K562 (cell line): ENCODE results near the gene GPR180. TPM values are rescaled to one million over a fixed set of nuclear protein-coding genes. Genes with fewer than 3 reads are reported as not detected.

Experiments
- ATAC-seq: fragments of 200-7000 bp; cut with Tn5 transposase; 3 replicates; pipeline ENCODE4 v1.9.1; 2020; ENCODE audit warnings: moderate library complexity
- BruUV-seq: library from RNA; stranded (reverse); fragments of 400-500 nt; replicated peaks from 2 replicates; lab custom pipeline; 2021; lab: Mats Ljungman, UMichigan
- CTCF ChIA-PET: fragments of 300-600 bp; formaldehyde crosslinking; extraction: SDS; loops from one replicate; lab custom pipeline; 2021; ENCODE audit warnings: low intra/inter-chr PET ratio; lab: Yijun Ruan, JAX
- POLR2A ChIA-PET: fragments of 300-600, 350-650 bp; sonication (Branson Sonifier 250); formaldehyde crosslinking; extraction: SDS; loops from one replicate; lab custom pipeline; 2021; ENCODE audit warnings: antibody characterized with exemption, inconsistent platforms; lab: Yijun Ruan, JAX
- DNase-seq, 4 experiments: peaks; one replicate each; pipeline versions ENCODE4 v3.0.0 to v3.0.0-alpha.2; 2011 to 2018; ENCODE audit warnings: low spot score in 3 of 4, mixed read lengths in 3 of 4; ENCODE audit errors: extremely low read depth in 1 of 4
- FAIRE-seq: peaks from 2 replicates; lab custom pipeline; 2011; peaks lifted over from hg19 to GRCh38; lab: Jason Lieb, UNC
- H2AFZ ChIP-seq: 2 replicates; pipeline ENCODE4 v1.6.0; 2011; ENCODE audit warnings: low read depth, low read length, control low read depth, inconsistent platforms
- H3K27ac ChIP-seq: fragments of 200-600 bp; 3 replicates; pipeline ENCODE4 v1.8.0; 2011; ENCODE audit warnings: low read depth, mild to moderate bottlenecking, control low read depth, inconsistent platforms, low read length, moderate library complexity, mixed read lengths; ENCODE audit errors: extremely low read depth
- H3K27me3 ChIP-seq, 2 experiments: fragments of 300-600 bp in 1 of 2; 2 replicates in 1 of 2; 3 replicates in 1 of 2; pipeline versions ENCODE4 v1.6.0 to v1.8.0; 2011; ENCODE audit warnings: inconsistent platforms in 2 of 2, low read length in 2 of 2, mild to moderate bottlenecking in 1 of 2, mixed read lengths in 1 of 2, moderate library complexity in 1 of 2; ENCODE audit not compliant: control insufficient read depth in 2 of 2, insufficient read depth in 2 of 2
- H3K36me3 ChIP-seq: fragments of 300-600 bp; 3 replicates; pipeline ENCODE4 v1.8.0; 2011; ENCODE audit warnings: mild to moderate bottlenecking, low read length, inconsistent platforms; ENCODE audit not compliant: control insufficient read depth, insufficient read depth
- H3K4me1 ChIP-seq, 2 experiments: fragments of 200-600 bp in 1 of 2; replicated peaks in 1 of 2; 2 replicates in 1 of 2; 3 replicates in 1 of 2; pipeline versions ENCODE4 v1.5.1 to v1.8.0; 2011; ENCODE audit warnings: inconsistent platforms in 2 of 2, low read length in 2 of 2, mild to moderate bottlenecking in 1 of 2, mixed read lengths in 1 of 2, moderate library complexity in 1 of 2; ENCODE audit not compliant: control insufficient read depth in 2 of 2, insufficient read depth in 2 of 2
- H3K4me2 ChIP-seq: 2 replicates; pipeline ENCODE4 v1.6.1; 2011; ENCODE audit warnings: low read length, control low read depth, inconsistent platforms, mixed read lengths; ENCODE audit not compliant: insufficient read depth
- H3K4me3 ChIP-seq: fragments of 200-600 bp; sonication (generic), shearing (Covaris generic); 2 replicates; pipeline ENCODE4 v1.5.1; 2016; ENCODE audit warnings: control low read depth, inconsistent platforms
- H3K79me2 ChIP-seq: fragments of 200-600 bp; 3 replicates; pipeline ENCODE4 v1.8.0; 2011; ENCODE audit warnings: low read length, inconsistent platforms; ENCODE audit not compliant: control insufficient read depth, insufficient read depth
- H3K9ac ChIP-seq, 2 experiments: 2 replicates each; pipeline versions ENCODE4 v1.6.0 to v1.6.1; 2011; ENCODE audit warnings: low read depth in 2 of 2, low read length in 2 of 2, control low read depth in 1 of 2, inconsistent platforms in 1 of 2, mild to moderate bottlenecking in 1 of 2, mixed read lengths in 1 of 2; ENCODE audit not compliant: insufficient read depth in 1 of 2
- H3K9me1 ChIP-seq: one replicate; pipeline ENCODE4 v1.6.0; 2011; ENCODE audit warnings: inconsistent platforms, mild to moderate bottlenecking, low read length, moderate library complexity; ENCODE audit not compliant: control insufficient read depth, insufficient read depth
- H3K9me3 ChIP-seq: replicated peaks from 2 replicates; pipeline ENCODE4 v1.5.1; 2011; ENCODE audit warnings: low read depth, low read length, inconsistent platforms; ENCODE audit not compliant: control insufficient read depth, insufficient read depth
- H4K20me1 ChIP-seq: replicated peaks from 2 replicates; pipeline ENCODE4 v1.6.1; 2011; ENCODE audit warnings: low read length, inconsistent platforms, mixed read lengths; ENCODE audit not compliant: control insufficient read depth, insufficient read depth
- ATF1 ChIP-seq, 2 experiments: fragments of 450-650 bp in 1 of 2; IDR thresholded peaks; 2 replicates each; pipeline ENCODE4 v1.6.1; 2016; ENCODE audit warnings: missing compliant biosample characterization in 1 of 2, missing genetic modification characterization in 1 of 2
- CCAR2 ChIP-seq: fragments of 200-400 bp; formaldehyde crosslinking; IDR thresholded peaks from 2 replicates; pipeline ENCODE4 v1.6.1; 2017; ENCODE audit warnings: mild to moderate bottlenecking, low read depth, low read length
- EP300 ChIP-seq: IDR thresholded peaks from 2 replicates; pipeline ENCODE4 v1.6.1; 2012; ENCODE audit warnings: low read length, improper control_type of control experiment
- ETV5 ChIP-seq: sonication (generic); formaldehyde crosslinking; IDR thresholded peaks from 2 replicates; pipeline ENCODE4 v1.4.0; 2020; ENCODE audit warnings: low read depth, mild to moderate bottlenecking, missing genetic modification reagents
- FOXK2 ChIP-seq, 2 experiments: fragments of 450-650 bp; IDR thresholded peaks in 1 of 2; conservative IDR thresholded peaks in 1 of 2; 2 replicates each; pipeline ENCODE4 v1.6.1; 2016; ENCODE audit warnings: low read depth in 2 of 2, mild to moderate bottlenecking in 1 of 2
- PCBP2 ChIP-seq: fragments of 200-400 bp; formaldehyde crosslinking; IDR thresholded peaks from 2 replicates; pipeline ENCODE4 v1.6.1; 2018; ENCODE audit warnings: low read length, low read depth, mild to moderate bottlenecking, moderate library complexity; ENCODE audit not compliant: poor library complexity, severe bottlenecking
- TAL1 ChIP-seq: fragments of 450-650 bp; IDR thresholded peaks from 2 replicates; pipeline ENCODE4 v1.6.1; 2016; ENCODE audit warnings: mild to moderate bottlenecking
- ZNF316 ChIP-seq: fragments of 450-650 bp; IDR thresholded peaks from 2 replicates; pipeline ENCODE4 v1.6.1; 2016
- WGBS: fragments of 100-300 bp; shearing (Covaris generic); methylation state at CpG from one replicate; pipeline ENCODE4 v1.1.6; 2016; ENCODE audit warnings: low coverage, mixed read lengths; ENCODE audit not compliant: insufficient coverage; ENCODE audit errors: missing lambda C conversion rate; 5-methylcytosine and 5-hydroxymethylcytosine counted together
- in situ Hi-C: fragments of 300-500 bp; cut with MboI; formaldehyde crosslinking; loops from 4 replicates; pipeline ENCODE4 v1.15.0; 2018; ENCODE audit warnings: inconsistent platforms, mixed read lengths
- intact Hi-C: fragments of 100-400 bp; cut with micrococcal nuclease; formaldehyde crosslinking; loops from 2 replicates; pipeline ENCODE4 v1.14.2; 2022
- polyA plus RNA-seq, 8 experiments: library from polyadenylated mRNA; depleted of rRNA in 4 of 8; stranded (reverse) in 5 of 8; unstranded in 3 of 8; fragments of >200 nt; fragmentation: Nextera tagmentation in 2 of 8; fragmentation: Illumina TruSeq in 1 of 8; extraction: Ambion mirVana in 2 of 8; extraction: Trizol in 1 of 8; gene quantifications; 2 replicates each; pipeline versions ENCODE4 v1.2.1 to v1.2.3, GENCODE V29; 2011 to 2014; ENCODE audit warnings: inconsistent platforms in 1 of 8, missing spikeins in 1 of 8
- total RNA-seq, 7 experiments: library from RNA; depleted of rRNA in 6 of 7; stranded (reverse); fragments of >200 nt in 6 of 7; fragmentation: Illumina TruSeq in 2 of 7; extraction: Trizol in 2 of 7; gene quantifications; 2 replicates each; pipeline versions ENCODE4 v1.2.1 to v1.2.3, GENCODE V29; 2011 to 2021; ENCODE audit warnings: low replicate concordance in 1 of 7
- TF ChIP-seq, protein P1 (sequence below), 2 experiments: fragments of 450-650 bp; formaldehyde crosslinking in 1 of 2; IDR thresholded peaks; 2 replicates each; pipeline versions ENCODE4 v1.4.0 to v1.6.1; 2014 to 2020; ENCODE audit warnings: mild to moderate bottlenecking in 2 of 2, borderline replicate concordance in 1 of 2, low read depth in 1 of 2
- TF ChIP-seq, protein P2 (sequence below): sonication (generic); formaldehyde crosslinking; IDR thresholded peaks from 2 replicates; pipeline ENCODE4 v1.9.0; 2022; ENCODE audit warnings: mild to moderate bottlenecking, missing genetic modification reagents

Gene GPR180
- total and polyA plus RNA-seq, 9 of the 15 experiments (the other 6 are each of a cell fraction or from before 2014, with no cell fraction given): 0.77 to 4.1 (median 1.8) TPM

DNA sequence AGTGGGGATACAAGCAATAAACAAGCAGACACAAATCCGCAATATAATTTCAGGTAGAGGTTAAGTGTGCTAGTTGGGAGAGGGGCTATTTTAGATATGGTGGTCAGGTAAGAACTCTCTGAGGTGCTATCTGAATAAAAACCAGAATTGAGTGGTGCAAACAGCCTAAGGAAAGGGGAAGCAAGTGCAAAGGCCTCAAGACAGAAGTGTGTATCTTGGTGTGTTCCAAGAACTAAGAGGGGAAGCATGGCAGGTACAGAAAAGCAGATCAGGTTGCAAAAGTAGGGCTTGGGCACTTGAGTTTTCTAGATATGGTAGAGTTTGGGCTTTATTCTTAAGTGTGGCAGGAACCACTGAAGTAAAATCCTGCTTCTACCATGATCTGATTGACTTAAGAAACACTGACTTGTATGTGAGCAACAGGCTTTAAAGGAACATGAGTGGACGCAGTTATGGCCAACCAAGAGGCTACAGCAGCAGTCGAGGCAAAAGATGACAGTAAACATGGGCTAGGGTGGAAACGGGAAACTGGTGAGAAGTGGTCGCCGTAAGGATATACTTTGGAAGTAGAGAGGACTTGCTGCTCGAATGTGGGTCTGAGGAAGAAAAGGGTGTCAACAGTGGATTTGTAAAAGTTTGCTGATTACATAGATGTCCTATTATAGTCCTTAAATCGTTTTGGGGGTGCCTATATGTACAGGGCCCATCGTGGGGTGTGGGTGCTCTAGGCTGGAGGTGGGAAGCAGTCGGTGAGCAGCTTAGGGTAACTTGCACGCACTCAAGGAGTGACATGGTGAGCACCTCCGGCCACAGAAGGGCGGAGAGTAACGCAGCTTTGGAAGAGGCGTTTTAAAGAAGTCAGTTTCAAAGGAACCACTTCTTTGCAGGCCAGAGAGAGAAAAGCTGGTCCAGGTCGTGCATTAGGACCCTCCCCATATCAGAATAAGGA is 6.4 kb upstream of the GPR180 start:
- DNase-seq (peak; percentile 14 to 30 (median 24)), ATAC-seq (peak; percentile 82), FAIRE-seq (no peak)
- Histone ChIP-seq H3K4me3 (peak overlapping the region; percentile 66), H3K4me2 (peak overlapping the region; percentile 96), H3K9ac (peak overlapping the region; percentile 89 to 95), H3K27me3 (no peaks in the 10 kb centered on the region), H3K36me3 (peaks cover 37% of the 10 kb centered on the region), H3K4me1 (peaks cover 6 to 12% of the 10 kb centered on the region in 2 experiments; a peak in 3 of 5 replicates), H4K20me1 (no peaks in the 10 kb centered on the region), H3K9me3 (no peaks in the 10 kb centered on the region), H3K9me1 (no peaks in the 10 kb centered on the region), H3K79me2 (peaks cover 43% of the 10 kb centered on the region), H3K27ac (peak overlapping the region; percentile 74), H2AFZ (peak overlapping the region; percentile 96)
- intact Hi-C loops (no loop called here), in situ Hi-C loops (no loop called here)
- TSS peak; percentile 65 for BruUV-seq
- POLR2A ChIA-PET: interaction anchor here (0.8 to 1.0 kb wide), 3 partner anchors 8 to 25 kb away, joined by 3 to 5 read pairs (median 3); no protein-coding TSS in a partner anchor
- 2% methylated on average over 14 of the region's 16 CpGs for WGBS
- no peak for TF ChIP-seq ZNF316
- TF ChIP-seq, protein P1, sequence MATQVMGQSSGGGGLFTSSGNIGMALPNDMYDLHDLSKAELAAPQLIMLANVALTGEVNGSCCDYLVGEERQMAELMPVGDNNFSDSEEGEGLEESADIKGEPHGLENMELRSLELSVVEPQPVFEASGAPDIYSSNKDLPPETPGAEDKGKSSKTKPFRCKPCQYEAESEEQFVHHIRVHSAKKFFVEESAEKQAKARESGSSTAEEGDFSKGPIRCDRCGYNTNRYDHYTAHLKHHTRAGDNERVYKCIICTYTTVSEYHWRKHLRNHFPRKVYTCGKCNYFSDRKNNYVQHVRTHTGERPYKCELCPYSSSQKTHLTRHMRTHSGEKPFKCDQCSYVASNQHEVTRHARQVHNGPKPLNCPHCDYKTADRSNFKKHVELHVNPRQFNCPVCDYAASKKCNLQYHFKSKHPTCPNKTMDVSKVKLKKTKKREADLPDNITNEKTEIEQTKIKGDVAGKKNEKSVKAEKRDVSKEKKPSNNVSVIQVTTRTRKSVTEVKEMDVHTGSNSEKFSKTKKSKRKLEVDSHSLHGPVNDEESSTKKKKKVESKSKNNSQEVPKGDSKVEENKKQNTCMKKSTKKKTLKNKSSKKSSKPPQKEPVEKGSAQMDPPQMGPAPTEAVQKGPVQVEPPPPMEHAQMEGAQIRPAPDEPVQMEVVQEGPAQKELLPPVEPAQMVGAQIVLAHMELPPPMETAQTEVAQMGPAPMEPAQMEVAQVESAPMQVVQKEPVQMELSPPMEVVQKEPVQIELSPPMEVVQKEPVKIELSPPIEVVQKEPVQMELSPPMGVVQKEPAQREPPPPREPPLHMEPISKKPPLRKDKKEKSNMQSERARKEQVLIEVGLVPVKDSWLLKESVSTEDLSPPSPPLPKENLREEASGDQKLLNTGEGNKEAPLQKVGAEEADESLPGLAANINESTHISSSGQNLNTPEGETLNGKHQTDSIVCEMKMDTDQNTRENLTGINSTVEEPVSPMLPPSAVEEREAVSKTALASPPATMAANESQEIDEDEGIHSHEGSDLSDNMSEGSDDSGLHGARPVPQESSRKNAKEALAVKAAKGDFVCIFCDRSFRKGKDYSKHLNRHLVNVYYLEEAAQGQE (IDR thresholded peaks at IDR 0.05; ENCODE audit: borderline replicate concordance): peak; percentile 4; the same call in 1 of the 2 replicates
- TF ChIP-seq, protein P1 (CRISPR knock-in tag; IDR thresholded peaks at IDR 0.05; ENCODE audit: low read depth): no peak
- no peak for TF ChIP-seq PCBP2
- TF ChIP-seq FOXK2 (conservative IDR thresholded peaks at IDR 0.05 in 1 of 2, IDR thresholded peaks at IDR 0.05 in 1 of 2; ENCODE audit: low read depth in 2 of 2): 0 out of 4 replicates have a peak, but pooled peaks of 1 of the 2 experiments have one; percentile 26
- TF ChIP-seq CCAR2: no peak
- no peak for TF ChIP-seq TAL1
- TF ChIP-seq ETV5 (CRISPR knock-in tag): no peak
- TF ChIP-seq, protein P2, sequence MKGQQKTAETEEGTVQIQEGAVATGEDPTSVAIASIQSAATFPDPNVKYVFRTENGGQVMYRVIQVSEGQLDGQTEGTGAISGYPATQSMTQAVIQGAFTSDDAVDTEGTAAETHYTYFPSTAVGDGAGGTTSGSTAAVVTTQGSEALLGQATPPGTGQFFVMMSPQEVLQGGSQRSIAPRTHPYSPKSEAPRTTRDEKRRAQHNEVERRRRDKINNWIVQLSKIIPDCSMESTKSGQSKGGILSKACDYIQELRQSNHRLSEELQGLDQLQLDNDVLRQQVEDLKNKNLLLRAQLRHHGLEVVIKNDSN (CRISPR knock-in tag): no peak
- TF ChIP-seq EP300: no peak
- no peak for TF ChIP-seq ATF1 (CRISPR knock-in tag; IDR thresholded peaks at IDR 0.05)
- no peak for TF ChIP-seq ATF1 (tag; IDR thresholded peaks at IDR 0.05)
- CTCF ChIA-PET: no interaction called here
